Smooth muscle cell (in vitro differentiated cells): ENCODE measurements around the gene FHL2. TPM values are rescaled to one million over a fixed set of nuclear protein-coding genes. Genes with fewer than 3 reads are reported as not detected.

ENCODE experiments used
- DNase-seq: peaks from one replicate; lab custom pipeline; 2025; ENCODE audit not compliant: unreplicated experiment; lab: John Stamatoyannopoulos, UW
- H2AFZ ChIP-seq: fragments of 200-600 bp; sonication (generic); 2 replicates; pipeline ENCODE4 v1.6.0; 2016; ENCODE audit warnings: antibody characterized with exemption, low read depth, mild to moderate bottlenecking
- H3F3A ChIP-seq: fragments of 200-600 bp; sonication (generic); 2 replicates; pipeline ENCODE4 v1.6.0; 2017; ENCODE audit warnings: antibody characterized with exemption, low read depth
- H3K27ac ChIP-seq: fragments of 200-600 bp; sonication (generic); 2 replicates; pipeline ENCODE4 v1.5.1; 2016; ENCODE audit warnings: low read depth, mild to moderate bottlenecking
- H3K27me3 ChIP-seq: fragments of 200-600 bp; sonication (generic); 2 replicates; pipeline ENCODE4 v1.6.1; 2016; ENCODE audit warnings: low read depth, mild to moderate bottlenecking
- H3K36me3 ChIP-seq: fragments of 200-600 bp; sonication (generic); 2 replicates; pipeline ENCODE4 v1.5.1; 2016; ENCODE audit warnings: low read depth
- H3K4me1 ChIP-seq: fragments of 200-600 bp; sonication (generic); 2 replicates; pipeline ENCODE4 v1.5.1; 2016; ENCODE audit warnings: low read depth
- H3K4me2 ChIP-seq: fragments of 200-600 bp; sonication (generic); 2 replicates; pipeline ENCODE4 v1.6.0; 2016; ENCODE audit warnings: mild to moderate bottlenecking
- H3K4me3 ChIP-seq: fragments of 200-600 bp; sonication (generic); 2 replicates; pipeline ENCODE4 v1.5.1; 2016; ENCODE audit warnings: mild to moderate bottlenecking
- H3K79me2 ChIP-seq: fragments of 200-600 bp; sonication (generic); 2 replicates; pipeline ENCODE4 v1.6.0; 2016; ENCODE audit warnings: low read depth, mild to moderate bottlenecking
- H3K9ac ChIP-seq: fragments of 200-600 bp; sonication (generic); 2 replicates; pipeline ENCODE4 v1.6.0; 2016; ENCODE audit warnings: low read depth
- H3K9me3 ChIP-seq: fragments of 200-600 bp; sonication (generic); replicated peaks from 2 replicates; pipeline ENCODE4 v1.5.1; 2016; ENCODE audit warnings: low read depth
- H4K20me1 ChIP-seq: fragments of 200-600 bp; sonication (generic); 2 replicates; pipeline ENCODE4 v1.6.0; 2016; ENCODE audit warnings: low read depth
- WGBS: methylation state at CpG from one replicate; pipeline ENCODE4 v1.1.7; 2016; ENCODE audit warnings: low lambda C conversion rate; 5-methylcytosine and 5-hydroxymethylcytosine counted together
- polyA plus RNA-seq: library from polyadenylated mRNA; unstranded; fragments of >200 nt; fragmentation: Nextera tagmentation; extraction: Ambion mirVana; gene quantifications from 2 replicates; pipeline ENCODE4 v1.2.1, GENCODE V29; 2016
- total RNA-seq: library from RNA; depleted of rRNA; stranded (reverse); fragments of >200 nt; gene quantifications from 2 replicates; pipeline ENCODE4 v1.2.3, GENCODE V29; 2014
- TF ChIP-seq, protein P1 (sequence below): fragments of 200-600 bp; sonication (generic); IDR thresholded peaks from 2 replicates; pipeline ENCODE4 v1.5.1; 2017; ENCODE audit warnings: borderline replicate concordance, mild to moderate bottlenecking, antibody characterized with exemption; ENCODE audit not compliant: insufficient read depth, poor library complexity, severe bottlenecking

The FHL2 gene
- total and polyA plus RNA-seq, 2 experiments from 2014 or later, result 64.1 to 98.0 TPM

DNA sequence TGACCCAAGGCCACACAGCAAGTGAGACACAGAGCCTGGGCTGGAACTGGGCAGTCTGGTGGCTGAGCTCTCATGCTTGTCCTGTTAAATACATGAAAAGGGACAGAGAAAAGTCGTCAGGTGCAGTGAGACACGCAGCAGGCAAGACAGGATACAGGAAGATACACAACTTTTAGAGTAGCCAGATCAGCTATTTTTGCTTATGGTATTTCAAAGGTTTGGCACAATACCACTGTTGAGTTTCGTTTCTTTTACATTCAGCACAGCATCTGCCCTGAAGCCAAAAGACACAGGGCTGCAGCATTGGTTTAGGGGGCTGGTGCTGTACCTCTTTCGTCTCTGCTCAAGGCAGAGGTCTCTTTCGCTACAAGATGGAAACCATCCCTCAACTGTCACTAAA lies 14.0 kb downstream of the FHL2 start:
- Histone ChIP-seq H3K79me2 (peaks cover 64% of the 10 kb centered on the region), H3K4me2 (no peak overlapping the region), H3K9ac (no peak overlapping the region), H3K27me3 (no peaks in the 10 kb centered on the region), H4K20me1 (peaks cover 71% of the 10 kb centered on the region), H3K4me3 (no peak overlapping the region), H3K9me3 (no peaks in the 10 kb centered on the region), H3K4me1 (peaks cover 4% of the 10 kb centered on the region), H3K36me3 (peaks cover 35% of the 10 kb centered on the region), H3F3A (peaks cover 13% of the 10 kb centered on the region), H2AFZ (no peak overlapping the region), H3K27ac (no peak overlapping the region)
- 97% methylated on average over 5 of the region's 5 CpGs for WGBS
- TF ChIP-seq, protein P1, sequence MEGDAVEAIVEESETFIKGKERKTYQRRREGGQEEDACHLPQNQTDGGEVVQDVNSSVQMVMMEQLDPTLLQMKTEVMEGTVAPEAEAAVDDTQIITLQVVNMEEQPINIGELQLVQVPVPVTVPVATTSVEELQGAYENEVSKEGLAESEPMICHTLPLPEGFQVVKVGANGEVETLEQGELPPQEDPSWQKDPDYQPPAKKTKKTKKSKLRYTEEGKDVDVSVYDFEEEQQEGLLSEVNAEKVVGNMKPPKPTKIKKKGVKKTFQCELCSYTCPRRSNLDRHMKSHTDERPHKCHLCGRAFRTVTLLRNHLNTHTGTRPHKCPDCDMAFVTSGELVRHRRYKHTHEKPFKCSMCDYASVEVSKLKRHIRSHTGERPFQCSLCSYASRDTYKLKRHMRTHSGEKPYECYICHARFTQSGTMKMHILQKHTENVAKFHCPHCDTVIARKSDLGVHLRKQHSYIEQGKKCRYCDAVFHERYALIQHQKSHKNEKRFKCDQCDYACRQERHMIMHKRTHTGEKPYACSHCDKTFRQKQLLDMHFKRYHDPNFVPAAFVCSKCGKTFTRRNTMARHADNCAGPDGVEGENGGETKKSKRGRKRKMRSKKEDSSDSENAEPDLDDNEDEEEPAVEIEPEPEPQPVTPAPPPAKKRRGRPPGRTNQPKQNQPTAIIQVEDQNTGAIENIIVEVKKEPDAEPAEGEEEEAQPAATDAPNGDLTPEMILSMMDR, result no peak
- no peak for DNase-seq

DNA sequence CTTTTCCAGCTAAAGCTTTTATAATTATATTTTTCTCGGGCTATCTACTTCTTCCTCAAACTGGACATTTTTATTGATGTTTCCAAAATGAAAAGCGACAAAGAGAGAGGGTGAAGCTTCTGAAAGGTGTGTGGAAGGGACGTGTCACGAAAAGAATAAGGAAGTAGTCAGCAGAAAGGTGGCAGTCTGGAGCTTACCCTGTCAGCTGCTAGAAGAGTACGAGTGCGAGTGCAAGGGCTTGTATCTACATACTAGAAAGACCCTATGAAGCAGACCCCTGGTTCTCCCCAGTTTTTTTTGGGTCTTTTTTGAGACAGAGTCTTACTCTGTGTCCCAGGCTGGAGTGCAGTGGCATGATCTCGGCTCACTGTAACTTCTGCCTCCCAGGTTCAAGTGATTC lies 14.6 kb downstream of the FHL2 start:
- peaks cover 13% of the 10 kb centered on the region for H3F3A ChIP-seq
- peaks cover 2% of the 10 kb centered on the region for H3K4me1 ChIP-seq
- H2AFZ ChIP-seq, result no peak overlapping the region
- H3K27me3 ChIP-seq, result no peaks in the 10 kb centered on the region
- TF ChIP-seq, protein P1, result no peak
- 99% methylated on average over 7 of the region's 7 CpGs for WGBS
- no peak overlapping the region for H3K27ac ChIP-seq
- H3K4me2 ChIP-seq, result no peak overlapping the region
- H4K20me1 ChIP-seq, result peaks cover 70% of the 10 kb centered on the region
- no peak overlapping the region for H3K9ac ChIP-seq
- no peak overlapping the region for H3K4me3 ChIP-seq
- H3K79me2 ChIP-seq, result peaks cover 57% of the 10 kb centered on the region
- peaks cover 35% of the 10 kb centered on the region for H3K36me3 ChIP-seq
- no peaks in the 10 kb centered on the region for H3K9me3 ChIP-seq
- no peak for DNase-seq

DNA sequence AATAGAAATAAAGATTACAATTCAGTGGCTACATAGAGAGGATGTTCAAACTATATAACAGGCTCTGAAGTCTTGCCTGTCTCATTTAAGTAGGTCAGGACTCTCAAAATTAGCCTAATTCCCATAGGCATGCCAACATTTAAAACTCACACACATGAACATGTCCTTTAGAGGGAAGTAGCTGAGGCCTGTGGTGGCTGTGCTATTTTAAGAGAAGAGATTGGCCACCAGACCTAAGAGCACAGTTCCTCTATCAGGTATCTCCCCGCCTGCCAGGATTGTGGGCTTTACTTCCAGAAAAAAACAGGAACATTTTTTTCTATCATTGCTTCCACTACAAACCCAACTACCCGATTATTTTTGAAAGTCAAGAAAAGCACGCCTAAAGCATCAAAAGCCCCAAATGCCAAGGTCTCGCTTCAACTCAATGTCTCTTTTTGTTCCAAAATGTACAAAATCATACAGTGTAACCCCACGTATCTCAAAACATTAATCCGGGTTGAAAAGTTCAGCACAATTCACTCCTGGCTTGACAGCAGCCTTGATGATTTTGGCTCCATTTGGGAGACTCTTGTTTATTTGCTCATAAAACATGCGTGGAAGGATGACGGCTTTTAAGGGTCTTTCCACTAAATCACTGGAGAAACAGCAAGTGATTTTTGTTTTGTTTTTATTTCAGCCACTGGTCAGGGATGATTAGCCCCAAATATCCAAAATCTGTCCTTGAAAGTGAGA lies 15.3 kb downstream of the FHL2 start:
- no peaks in the 10 kb centered on the region for H3K4me1 ChIP-seq
- H3K9me3 ChIP-seq, result no peaks in the 10 kb centered on the region
- H3K27ac ChIP-seq, result no peak overlapping the region
- H3K79me2 ChIP-seq, result peaks cover 54% of the 10 kb centered on the region
- over 99% methylated on average over 8 of the region's 8 CpGs for WGBS
- peaks cover 35% of the 10 kb centered on the region for H3K36me3 ChIP-seq
- DNase-seq, result no peak
- H4K20me1 ChIP-seq, result peaks cover 70% of the 10 kb centered on the region
- no peak overlapping the region for H3K9ac ChIP-seq
- peaks cover 9% of the 10 kb centered on the region for H3F3A ChIP-seq
- no peak overlapping the region for H2AFZ ChIP-seq
- H3K4me3 ChIP-seq, result no peak overlapping the region
- H3K27me3 ChIP-seq, result no peaks in the 10 kb centered on the region
- H3K4me2 ChIP-seq, result no peak overlapping the region
- TF ChIP-seq, protein P1, result no peak

GRCh38 chr2:105382177-105382576 lies 16.7 kb downstream of the FHL2 start:
- peaks cover 35% of the 10 kb centered on the region for H3K36me3 ChIP-seq
- H3K9me3 ChIP-seq, result no peaks in the 10 kb centered on the region
- no peak overlapping the region for H3K4me3 ChIP-seq
- peaks cover 69% of the 10 kb centered on the region for H4K20me1 ChIP-seq
- H3K4me1 ChIP-seq, result no peaks in the 10 kb centered on the region
- TF ChIP-seq, protein P1, result no peak
- H3K4me2 ChIP-seq, result no peak overlapping the region
- peaks cover 9% of the 10 kb centered on the region for H3F3A ChIP-seq
- no peak overlapping the region for H3K9ac ChIP-seq
- DNase-seq, result no peak
- H3K27me3 ChIP-seq, result no peaks in the 10 kb centered on the region
- H3K79me2 ChIP-seq, result peaks cover 41% of the 10 kb centered on the region
- WGBS, result 95% methylated on average over 5 of the region's 5 CpGs
- H3K27ac ChIP-seq, result peak overlapping the region; percentile 64
- H2AFZ ChIP-seq, result no peak overlapping the region
